ENCODE results near the gene DPM1. TPM values are rescaled to one million over a fixed set of nuclear protein-coding genes. Genes with fewer than 3 reads are reported as not detected.
A peak's percentile ranks its signal among the peaks of the same experiment; 100 is the strongest.
"Not testable (repeated sequence)": the region's sequence is repeated elsewhere in the genome, so short reads cannot be mapped to it uniquely, and the experiment has no call there.

Gene DPM1
- total RNA-seq, 1 donor from 2014 or later = 32.9 TPM

- DNase-seq (ENCODE audit: low spot score) = peak; percentile 75
- intact Hi-C loops (cut with DNase I) = no loop called here
- peak; percentile 41 for ATAC-seq
These were observed 22.8 kb upstream of the DPM1 start for GRCh38 chr20:50980851-50981713.

GRCh38 chr20:50980071-50980681 is 21.8 kb upstream of the DPM1 start:
- intact Hi-C loops (cut with DNase I) = no loop called here
- ATAC-seq (no peak), DNase-seq (ENCODE audit: low spot score) (no peak)

- DNase-seq (ENCODE audit: low spot score); intact Hi-C loops (cut with DNase I): not testable (repeated sequence)
These were observed 20.2 kb upstream of the DPM1 start for GRCh38 chr20:50978533-50978932.

GRCh38 chr20:50977066-50978021 is 19.0 kb upstream of the DPM1 start:
- no peak for DNase-seq (ENCODE audit: low spot score)
- ATAC-seq = no peak
- intact Hi-C loops (cut with DNase I) = no loop called here

More at GRCh38 chr20:50978533-50978932, 20.2 kb upstream of the DPM1 start:
- not testable (repeated sequence) for ATAC-seq

GRCh38 chr20:50975701-50976330 is 17.5 kb upstream of the DPM1 start:
- intact Hi-C loops (cut with DNase I) = no loop called here
- ATAC-seq (no peak), DNase-seq (ENCODE audit: low spot score) (no peak)

- DNase-seq (ENCODE audit: low spot score) = no peak
- intact Hi-C loops (cut with DNase I) = no loop called here
- no peak for ATAC-seq
These were observed 11.6 kb upstream of the DPM1 start for GRCh38 chr20:50969912-50970311.

- DNase-seq (ENCODE audit: low spot score) (no peak), ATAC-seq (no peak)
- intact Hi-C loops (cut with DNase I) = no loop called here
These were observed 11.1 kb upstream of the DPM1 start for GRCh38 chr20:50969435-50969834.

GRCh38 chr20:50968289-50968688 is 10.0 kb upstream of the DPM1 start:
- intact Hi-C loops (cut with DNase I) = no loop called here
- ATAC-seq (no peak), DNase-seq (ENCODE audit: low spot score) (no peak)

GRCh38 chr20:50967586-50967985 is 9.3 kb upstream of the DPM1 start:
- ATAC-seq (no peak), DNase-seq (ENCODE audit: low spot score) (no peak)
- intact Hi-C loops (cut with DNase I) = no loop called here

- no peak for ATAC-seq
- intact Hi-C loops (cut with DNase I) = no loop called here
- DNase-seq (ENCODE audit: low spot score) = no peak
These were observed 1.3 kb upstream of the DPM1 start for GRCh38 chr20:50959543-50960126.

GRCh38 chr20:50958615-50959542 is 547 bp upstream of the DPM1 start, which contains the start of gene MOCS3:
TSS of gene MOCS3 (plus strand) at chr20:50958818. CDS start at chr20:50958843, 25 bp downstream.
- intact Hi-C loops (cut with DNase I) = no loop called here
- ATAC-seq (peak; percentile 93), DNase-seq (ENCODE audit: low spot score) (peak; percentile 88)

GRCh38 chr20:50957276-50957675 is 1.1 kb downstream of the DPM1 start:
- ATAC-seq = no peak
- no peak for DNase-seq (ENCODE audit: low spot score)
- intact Hi-C loops (cut with DNase I) = no loop called here

- ATAC-seq (no peak), DNase-seq (ENCODE audit: low spot score) (no peak)
- intact Hi-C loops (cut with DNase I) = no loop called here
These were observed 4.5 kb downstream of the DPM1 start for GRCh38 chr20:50953821-50954220.

- DNase-seq (ENCODE audit: low spot score) (no peak), ATAC-seq (no peak)
- intact Hi-C loops (cut with DNase I) = no loop called here
These were observed 5.1 kb downstream of the DPM1 start for GRCh38 chr20:50953196-50953595.

- DNase-seq (ENCODE audit: low spot score) (no peak), ATAC-seq (no peak)
- intact Hi-C loops (cut with DNase I) = no loop called here
These were observed 10.1 kb downstream of the DPM1 start for GRCh38 chr20:50948132-50948785.

- intact Hi-C loops (cut with DNase I) = no loop called here
- DNase-seq (ENCODE audit: low spot score) = no peak
- no peak for ATAC-seq
These were observed 15.3 kb downstream of the DPM1 start for GRCh38 chr20:50943069-50943468.

- intact Hi-C loops (cut with DNase I) = loop anchor here (5.0 kb wide), 1 partner anchor 141 kb away; no protein-coding TSS in a partner anchor
- ATAC-seq (no peak), DNase-seq (ENCODE audit: low spot score) (no peak)
These were observed 24.7 kb downstream of the DPM1 start for GRCh38 chr20:50933589-50933988.

All from sciatic nerve (tissue), 2 donors.